ENCODE measurements around the gene ETF1. TPM values are rescaled to one million over a fixed set of nuclear protein-coding genes. Genes with fewer than 3 reads are reported as not detected.

ETF1 gene
- total and polyA plus RNA-seq, 9 of the 15 experiments (the other 6 are each of a cell fraction or from before 2014, with no cell fraction given), result 53.7 to 209 (median 164) TPM

- TF ChIP-seq YY1 (IDR thresholded peaks at IDR 0.05; ENCODE audit: borderline replicate concordance in 1 of 3, control insufficient read depth in 1 of 3, extremely low read depth in 1 of 3, insufficient read depth in 3 of 3, insufficient read length in 1 of 3, insufficient replicate concordance in 2 of 3, low read depth in 1 of 3, low read length in 2 of 3) (no peak), KLF13 (tag; IDR thresholded peaks at IDR 0.05; ENCODE audit: borderline replicate concordance, low read depth) (no peak), CBX5 (IDR thresholded peaks at IDR 0.05; ENCODE audit: borderline replicate concordance, low read depth) (no peak), HDAC3 (IDR thresholded peaks at IDR 0.05; ENCODE audit: borderline replicate concordance, partially characterized antibody) (peak; percentile 21), RERE (CRISPR knock-in tag; IDR thresholded peaks at IDR 0.05; ENCODE audit: borderline replicate concordance) (no peak), ZBTB7A (IDR thresholded peaks at IDR 0.05; ENCODE audit: borderline replicate concordance, control insufficient read depth, low read depth, low read length) (no peak; the same call in 1 of the 2 replicates), KDM4B (IDR thresholded peaks at IDR 0.05; ENCODE audit: borderline replicate concordance in 2 of 2, low read depth in 1 of 2) (0 out of 4 replicates have a peak, but pooled peaks of 1 of the 2 experiments have one; percentile 55), SP1 (CRISPR knock-in tag; IDR thresholded peaks at IDR 0.05) (0 out of 2 replicates have a peak, but pooled peaks have one; percentile 22), SFPQ (IDR thresholded peaks at IDR 0.05; ENCODE audit: low read depth, low read length) (no peak), ZNF124 (CRISPR knock-in tag; IDR thresholded peaks at IDR 0.05) (no peak), ZNF133 (CRISPR knock-in tag; IDR thresholded peaks at IDR 0.05) (no peak), FOXK2 (conservative IDR thresholded peaks at IDR 0.05 in 1 of 2, IDR thresholded peaks at IDR 0.05 in 1 of 2; ENCODE audit: low read depth in 2 of 2) (peak; percentile 51 to 60; a peak in 2 of 4 replicates), STAT5B (CRISPR knock-in tag; IDR thresholded peaks at IDR 0.05) (no peak), ATF6 (CRISPR knock-in tag; IDR thresholded peaks at IDR 0.05) (no peak)
Observed at GRCh38 chr5:138488481-138488945, 54.5 kb downstream of the ETF1 start (continued).
